ENCODE data around the gene NOL7.

Gene NOL7

DNA sequence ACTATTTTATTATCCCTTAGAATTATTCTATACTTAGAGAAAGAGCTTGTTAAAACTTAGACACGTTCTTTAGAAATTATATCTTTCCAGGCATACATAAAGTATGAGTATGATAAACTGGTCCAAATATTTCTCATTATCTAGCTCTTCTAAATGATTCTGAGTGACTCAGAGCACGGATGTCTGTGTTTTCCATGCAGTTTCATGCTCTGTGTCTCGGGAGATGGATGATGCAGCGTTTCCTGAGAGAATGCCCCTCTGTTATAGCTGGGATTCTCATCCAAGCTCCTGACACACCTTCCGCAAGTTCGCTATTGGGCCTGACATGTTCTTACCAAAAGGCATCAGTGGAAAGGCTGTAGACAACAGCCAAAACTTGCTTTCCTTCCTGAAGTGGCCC lies 21.4 kb upstream of the NOL7 start:
- Histone ChIP-seq H3K36me3 (ENCODE audit: control insufficient read depth, insufficient read depth, low read length) (peaks cover 11% of the 10 kb centered on the region), H3K4me3 (ENCODE audit: insufficient read depth, low read depth, low read length) (no peak overlapping the region), H3K4me1 (ENCODE audit: control insufficient read depth, insufficient read depth, low read length) (no peaks in the 10 kb centered on the region), H3K27me3 (ENCODE audit: control insufficient read depth, insufficient read depth, low read length, poor library complexity, severe bottlenecking) (no peaks in the 10 kb centered on the region), H3K27ac (ENCODE audit: insufficient read depth, low read depth, low read length, poor library complexity, severe bottlenecking) (no peak overlapping the region), H3K9me3 (ENCODE audit: control insufficient read depth, low read length) (no peaks in the 10 kb centered on the region)
- 96 to 99% methylated on average over 5 to 6 of the region's 6 CpGs for WGBS, 2 experiments

DNA sequence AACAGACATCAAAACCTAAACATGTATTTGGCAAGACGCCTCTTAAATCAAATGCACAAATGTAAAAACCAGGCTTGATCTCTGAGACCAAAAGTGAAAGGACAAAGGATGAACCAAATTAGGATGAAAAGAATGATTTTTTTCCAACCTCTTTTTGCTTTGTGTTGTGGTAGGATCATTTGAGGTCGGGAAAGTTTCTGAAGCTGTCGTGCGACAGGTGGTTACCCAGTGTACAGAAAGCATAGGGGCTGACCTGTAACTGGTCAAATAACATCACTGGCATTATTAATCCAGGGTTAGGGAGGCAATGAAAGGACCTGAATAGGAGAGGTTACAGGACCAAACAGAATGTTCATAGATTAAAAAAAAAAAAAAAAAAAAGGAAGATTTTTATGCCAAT lies 18.1 kb upstream of the NOL7 start:
- WGBS, 2 experiments = 95 to 98% methylated on average over 4 of the region's 4 CpGs
- Histone ChIP-seq H3K9me3 (ENCODE audit: control insufficient read depth, low read length) (no peaks in the 10 kb centered on the region), H3K27me3 (ENCODE audit: control insufficient read depth, insufficient read depth, low read length, poor library complexity, severe bottlenecking) (no peaks in the 10 kb centered on the region), H3K27ac (ENCODE audit: insufficient read depth, low read depth, low read length, poor library complexity, severe bottlenecking) (no peak overlapping the region), H3K36me3 (ENCODE audit: control insufficient read depth, insufficient read depth, low read length) (peaks cover 12% of the 10 kb centered on the region), H3K4me1 (ENCODE audit: control insufficient read depth, insufficient read depth, low read length) (no peaks in the 10 kb centered on the region), H3K4me3 (ENCODE audit: insufficient read depth, low read depth, low read length) (no peak overlapping the region)

DNA sequence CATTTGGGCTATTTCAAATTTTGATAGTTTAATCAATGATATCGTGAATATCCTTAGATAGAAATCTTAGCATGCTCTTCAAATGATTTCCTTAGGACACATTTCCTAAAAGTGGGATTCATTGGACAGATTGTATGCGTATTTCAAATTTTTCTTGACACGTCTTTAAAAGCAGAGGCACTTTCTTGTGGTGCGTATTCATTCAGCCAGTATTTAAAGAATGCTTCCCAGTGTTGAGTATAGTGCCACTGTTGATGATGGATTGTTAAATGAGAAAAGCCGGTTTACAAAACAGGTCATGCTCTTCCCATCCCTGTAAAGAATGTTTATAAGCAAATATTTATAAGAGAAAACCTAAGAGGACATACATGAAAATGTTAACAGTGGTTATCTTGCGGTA lies 15.1 kb upstream of the NOL7 start:
- H3K36me3 ChIP-seq (ENCODE audit: control insufficient read depth, insufficient read depth, low read length) = peaks cover 9% of the 10 kb centered on the region
- WGBS, 2 experiments = 97 to 99% methylated on average over 4 to 5 of the region's 6 CpGs
- no peak overlapping the region for H3K4me3 ChIP-seq (ENCODE audit: insufficient read depth, low read depth, low read length)
- H3K4me1 ChIP-seq (ENCODE audit: control insufficient read depth, insufficient read depth, low read length) = no peaks in the 10 kb centered on the region
- H3K27me3 ChIP-seq (ENCODE audit: control insufficient read depth, insufficient read depth, low read length, poor library complexity, severe bottlenecking) = no peaks in the 10 kb centered on the region
- H3K27ac ChIP-seq (ENCODE audit: insufficient read depth, low read depth, low read length, poor library complexity, severe bottlenecking) = no peak overlapping the region
- H3K9me3 ChIP-seq (ENCODE audit: control insufficient read depth, low read length) = no peaks in the 10 kb centered on the region

DNA sequence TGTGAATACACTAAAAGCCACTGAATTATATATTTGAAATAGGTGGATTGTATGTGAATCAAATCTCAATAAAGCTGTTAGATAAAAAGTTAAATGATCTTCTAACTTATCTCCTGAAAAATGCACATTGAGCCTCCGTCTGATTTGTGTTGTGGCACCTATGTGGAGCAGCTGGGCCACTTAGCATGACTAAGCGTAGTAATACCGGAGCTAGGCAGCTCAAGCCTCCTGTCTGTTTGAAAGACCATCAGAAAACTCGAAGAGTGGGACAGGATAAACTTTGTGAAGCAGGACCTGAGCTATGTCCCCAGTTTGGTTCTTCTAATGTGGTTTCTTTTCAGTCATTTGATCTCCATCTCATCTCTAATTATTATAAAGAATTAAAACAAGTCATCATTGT lies 11.0 kb upstream of the NOL7 start:
- WGBS, 2 experiments = 92 to 97% methylated on average over 4 of the region's 4 CpGs
- Histone ChIP-seq H3K27ac (ENCODE audit: insufficient read depth, low read depth, low read length, poor library complexity, severe bottlenecking) (no peak overlapping the region), H3K4me1 (ENCODE audit: control insufficient read depth, insufficient read depth, low read length) (no peaks in the 10 kb centered on the region), H3K27me3 (ENCODE audit: control insufficient read depth, insufficient read depth, low read length, poor library complexity, severe bottlenecking) (no peaks in the 10 kb centered on the region), H3K9me3 (ENCODE audit: control insufficient read depth, low read length) (no peaks in the 10 kb centered on the region), H3K36me3 (ENCODE audit: control insufficient read depth, insufficient read depth, low read length) (peaks cover 8% of the 10 kb centered on the region), H3K4me3 (ENCODE audit: insufficient read depth, low read depth, low read length) (no peak overlapping the region)

DNA sequence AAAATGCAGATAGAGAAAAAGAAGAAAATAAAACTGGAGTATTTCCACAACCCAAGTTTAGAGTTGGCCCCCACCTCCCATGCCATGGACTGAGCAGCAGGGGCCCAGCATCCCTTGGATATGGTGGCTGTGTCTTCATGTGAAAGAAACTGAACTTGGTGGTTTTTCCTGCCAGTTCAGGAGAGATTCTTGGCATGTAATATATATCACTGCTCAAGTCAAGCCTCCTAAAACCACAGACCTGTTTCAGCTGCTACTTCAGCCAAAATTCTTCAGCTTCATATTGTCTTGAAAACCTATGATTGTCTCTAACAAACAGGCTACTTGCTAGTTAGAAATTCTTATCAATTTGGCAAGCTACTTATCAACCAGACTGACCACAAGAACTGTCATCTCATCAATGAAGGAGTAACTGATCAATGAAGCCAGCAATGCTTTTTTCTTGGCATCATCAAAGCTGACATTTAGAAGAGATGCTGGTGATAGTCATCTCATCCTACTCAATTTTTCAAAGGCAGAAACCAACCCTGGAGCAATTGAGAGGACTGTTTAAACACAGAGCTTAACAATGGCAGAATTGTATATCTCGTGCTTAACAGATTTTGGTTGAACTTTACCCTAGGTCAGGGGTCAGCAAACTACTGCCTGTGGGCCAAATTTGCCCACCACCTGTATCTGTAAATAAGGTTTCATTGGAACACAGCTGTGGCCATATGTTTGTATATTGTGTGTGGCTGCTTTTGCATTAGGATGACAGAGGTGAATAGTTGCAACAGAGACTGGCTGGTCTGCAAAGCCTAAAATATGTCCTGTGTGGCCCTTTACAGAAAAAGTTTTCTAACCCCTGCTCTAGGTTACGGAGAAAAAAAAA lies 10.4 kb upstream of the NOL7 start:
- no peak overlapping the region for H3K4me3 ChIP-seq (ENCODE audit: insufficient read depth, low read depth, low read length)
- 95 to 96% methylated on average over 2 of the region's 2 CpGs for WGBS, 2 experiments
- peaks cover 8% of the 10 kb centered on the region for H3K36me3 ChIP-seq (ENCODE audit: control insufficient read depth, insufficient read depth, low read length)
- no peaks in the 10 kb centered on the region for H3K9me3 ChIP-seq (ENCODE audit: control insufficient read depth, low read length)
- no peak overlapping the region for H3K27ac ChIP-seq (ENCODE audit: insufficient read depth, low read depth, low read length, poor library complexity, severe bottlenecking)
- no peaks in the 10 kb centered on the region for H3K27me3 ChIP-seq (ENCODE audit: control insufficient read depth, insufficient read depth, low read length, poor library complexity, severe bottlenecking)
- H3K4me1 ChIP-seq (ENCODE audit: control insufficient read depth, insufficient read depth, low read length) = no peaks in the 10 kb centered on the region

DNA sequence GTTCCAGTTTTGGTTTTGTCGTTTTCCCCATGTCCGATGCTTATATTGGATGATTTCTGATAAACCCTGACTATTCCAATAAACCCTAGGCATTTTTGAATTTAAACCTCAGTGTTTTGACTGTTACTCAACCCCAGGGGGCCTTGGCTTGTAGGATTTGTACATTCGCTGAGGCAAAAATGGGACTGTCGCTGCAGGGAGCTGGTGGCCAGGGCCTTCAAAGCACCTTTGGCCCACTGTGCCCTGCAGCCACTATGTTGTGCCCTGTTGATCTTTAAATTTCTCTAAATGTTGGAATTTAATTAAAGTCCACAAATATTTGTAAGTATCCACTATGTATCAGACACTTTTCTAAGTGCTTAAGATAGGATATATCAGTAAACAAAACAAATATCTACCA lies 9.5 kb upstream of the NOL7 start:
- WGBS, 2 experiments = 89 to 97% methylated on average over 4 of the region's 4 CpGs
- Histone ChIP-seq H3K9me3 (ENCODE audit: control insufficient read depth, low read length) (no peaks in the 10 kb centered on the region), H3K27ac (ENCODE audit: insufficient read depth, low read depth, low read length, poor library complexity, severe bottlenecking) (no peak overlapping the region), H3K4me3 (ENCODE audit: insufficient read depth, low read depth, low read length) (no peak overlapping the region), H3K36me3 (ENCODE audit: control insufficient read depth, insufficient read depth, low read length) (peaks cover 8% of the 10 kb centered on the region), H3K4me1 (ENCODE audit: control insufficient read depth, insufficient read depth, low read length) (no peaks in the 10 kb centered on the region), H3K27me3 (ENCODE audit: control insufficient read depth, insufficient read depth, low read length, poor library complexity, severe bottlenecking) (no peaks in the 10 kb centered on the region)

DNA sequence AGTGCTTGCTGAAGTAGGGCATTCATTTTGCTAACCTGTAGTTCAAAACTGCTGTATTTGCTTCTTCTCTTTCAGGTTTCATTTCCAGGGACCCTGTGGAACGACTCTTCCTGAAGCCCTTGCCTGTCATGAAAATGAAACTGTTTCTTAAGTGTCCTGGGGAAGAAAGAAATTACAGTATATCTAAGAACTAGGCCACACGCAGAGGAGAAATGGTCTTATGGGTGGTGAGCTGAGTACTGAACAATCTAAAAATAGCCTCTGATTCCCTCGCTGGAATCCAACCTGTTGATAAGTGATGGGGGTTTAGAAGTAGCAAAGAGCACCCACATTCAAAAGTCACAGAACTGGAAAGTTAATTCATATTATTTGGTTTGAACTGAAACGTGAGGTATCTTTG lies 3.4 kb upstream of the NOL7 start:
- no peaks in the 10 kb centered on the region for H3K27me3 ChIP-seq (ENCODE audit: control insufficient read depth, insufficient read depth, low read length, poor library complexity, severe bottlenecking)
- peaks cover 7% of the 10 kb centered on the region for H3K4me1 ChIP-seq (ENCODE audit: control insufficient read depth, insufficient read depth, low read length)
- H3K36me3 ChIP-seq (ENCODE audit: control insufficient read depth, insufficient read depth, low read length) = no peaks in the 10 kb centered on the region
- H3K4me3 ChIP-seq (ENCODE audit: insufficient read depth, low read depth, low read length) = no peak overlapping the region
- no peak overlapping the region for H3K27ac ChIP-seq (ENCODE audit: insufficient read depth, low read depth, low read length, poor library complexity, severe bottlenecking)
- no peaks in the 10 kb centered on the region for H3K9me3 ChIP-seq (ENCODE audit: control insufficient read depth, low read length)
- 93 to 95% methylated on average over 4 of the region's 4 CpGs for WGBS, 2 experiments

DNA sequence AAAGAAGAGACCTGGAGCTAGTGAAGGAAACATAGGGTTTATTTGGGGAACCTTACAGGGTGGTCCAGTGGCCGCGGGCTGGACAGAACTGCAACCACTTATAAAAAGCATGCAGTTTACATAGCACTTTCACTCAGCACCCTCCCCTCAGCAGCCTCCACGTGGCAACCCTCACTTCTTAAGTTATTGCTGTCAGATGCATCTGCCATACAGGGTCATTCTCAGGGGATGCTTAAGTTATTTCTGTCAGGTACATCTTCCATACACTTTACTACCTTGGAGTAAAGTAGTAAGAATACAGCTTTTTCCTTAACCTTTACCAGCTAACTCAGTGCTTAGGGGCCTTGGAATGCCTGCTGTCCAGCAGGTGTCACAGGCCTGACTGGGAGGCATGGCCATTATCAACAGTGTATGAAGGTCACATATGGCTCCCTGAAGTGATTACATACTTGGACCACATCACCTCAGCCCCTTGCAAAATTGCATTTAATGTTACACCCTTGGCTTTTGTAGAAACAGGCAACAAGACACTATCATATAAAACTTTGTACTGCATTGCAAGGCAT lies 2.0 kb upstream of the NOL7 start:
- 77 to 78% methylated on average over 3 of the region's 3 CpGs for WGBS, 2 experiments
- no peaks in the 10 kb centered on the region for H3K27me3 ChIP-seq (ENCODE audit: control insufficient read depth, insufficient read depth, low read length, poor library complexity, severe bottlenecking)
- no peaks in the 10 kb centered on the region for H3K9me3 ChIP-seq (ENCODE audit: control insufficient read depth, low read length)
- H3K36me3 ChIP-seq (ENCODE audit: control insufficient read depth, insufficient read depth, low read length) = peaks cover 9% of the 10 kb centered on the region
- no peak overlapping the region for H3K4me3 ChIP-seq (ENCODE audit: insufficient read depth, low read depth, low read length)
- no peak overlapping the region for H3K27ac ChIP-seq (ENCODE audit: insufficient read depth, low read depth, low read length, poor library complexity, severe bottlenecking)
- H3K4me1 ChIP-seq (ENCODE audit: control insufficient read depth, insufficient read depth, low read length) = peaks cover 13% of the 10 kb centered on the region

DNA sequence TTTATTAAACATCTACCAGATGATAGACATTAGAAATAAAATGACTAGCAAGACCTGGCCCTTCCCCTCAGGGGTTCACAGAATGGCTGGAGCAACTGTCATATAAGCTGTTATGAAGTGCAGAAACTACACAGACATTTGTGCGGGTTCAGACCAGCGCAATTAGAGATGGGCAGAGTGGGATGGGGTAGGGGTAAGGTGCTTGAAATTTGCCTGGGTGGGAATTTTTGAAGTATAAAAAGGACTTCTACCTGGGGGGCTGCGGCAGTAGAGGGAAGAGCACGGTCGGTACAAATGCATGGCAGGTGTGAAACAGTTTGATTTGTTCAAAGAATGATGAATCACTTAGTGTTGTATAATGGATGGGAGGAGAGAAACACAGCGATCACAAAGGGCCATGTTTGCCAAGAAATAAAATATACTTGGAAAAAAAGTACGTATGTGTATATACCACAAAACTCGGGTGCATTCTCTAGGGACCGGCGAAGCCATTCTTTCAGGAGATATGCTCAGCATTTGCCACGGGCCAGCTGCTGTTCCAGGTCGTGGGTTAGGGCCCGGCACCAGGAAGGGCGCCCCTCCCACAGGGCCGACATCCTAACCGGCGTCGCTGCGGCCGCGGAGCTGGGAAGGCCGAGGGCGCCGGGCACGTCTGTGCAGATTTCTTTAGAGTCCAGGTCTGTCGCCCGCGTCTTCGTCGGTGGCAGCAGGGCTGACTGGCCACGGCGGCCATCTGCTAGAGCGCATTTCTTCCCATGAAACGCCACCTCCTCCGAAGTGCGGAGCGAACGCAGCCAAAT lies 809 bp upstream of the NOL7 start:
- peak overlapping the region; percentile 67 for H3K27ac ChIP-seq (ENCODE audit: insufficient read depth, low read depth, low read length, poor library complexity, severe bottlenecking)
- peak overlapping the region; percentile 58 for H3K4me3 ChIP-seq (ENCODE audit: insufficient read depth, low read depth, low read length)
- WGBS, 2 experiments = 8 to 9% methylated on average over 38 of the region's 38 CpGs
- peaks cover 13% of the 10 kb centered on the region for H3K4me1 ChIP-seq (ENCODE audit: control insufficient read depth, insufficient read depth, low read length)
- H3K27me3 ChIP-seq (ENCODE audit: control insufficient read depth, insufficient read depth, low read length, poor library complexity, severe bottlenecking) = no peaks in the 10 kb centered on the region
- H3K9me3 ChIP-seq (ENCODE audit: control insufficient read depth, low read length) = no peaks in the 10 kb centered on the region
- peaks cover 15% of the 10 kb centered on the region for H3K36me3 ChIP-seq (ENCODE audit: control insufficient read depth, insufficient read depth, low read length)

DNA sequence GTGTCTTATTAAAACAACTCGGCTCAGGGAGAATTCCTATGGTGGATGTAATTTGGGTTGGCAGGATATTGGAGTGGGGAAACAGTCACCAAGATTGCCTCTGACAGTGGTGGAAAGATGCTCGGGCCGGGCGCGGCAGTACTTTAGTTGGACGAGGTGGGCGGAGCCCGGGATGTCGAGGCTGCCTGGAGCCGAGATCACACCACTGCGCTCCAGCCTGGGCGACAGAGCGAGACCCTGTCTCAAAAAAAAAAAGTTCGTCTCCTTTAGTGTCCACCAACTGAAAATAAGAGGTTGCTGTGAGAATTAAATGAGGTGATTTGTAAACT lies 621 bp downstream of the NOL7 start:
- peak overlapping the region; percentile 58 for H3K4me3 ChIP-seq (ENCODE audit: insufficient read depth, low read depth, low read length)
- WGBS, 2 experiments = 1% methylated on average over 14 of the region's 14 CpGs
- no peaks in the 10 kb centered on the region for H3K27me3 ChIP-seq (ENCODE audit: control insufficient read depth, insufficient read depth, low read length, poor library complexity, severe bottlenecking)
- peaks cover 21% of the 10 kb centered on the region for H3K36me3 ChIP-seq (ENCODE audit: control insufficient read depth, insufficient read depth, low read length)
- no peaks in the 10 kb centered on the region for H3K9me3 ChIP-seq (ENCODE audit: control insufficient read depth, low read length)
- H3K4me1 ChIP-seq (ENCODE audit: control insufficient read depth, insufficient read depth, low read length) = peaks cover 13% of the 10 kb centered on the region
- H3K27ac ChIP-seq (ENCODE audit: insufficient read depth, low read depth, low read length, poor library complexity, severe bottlenecking) = peak overlapping the region; percentile 52
